ENCODE results near the gene VSIG4.

The VSIG4 gene

GRCh38 chrX:66013194-66013816 lies 26.6 kb downstream of the VSIG4 start:
- in situ Hi-C loops (cut with MboI; ENCODE audit: low sequenced_read_pairs), result loop anchor here (25.0 kb wide), 1 partner anchor 426 kb away; no protein-coding TSS in a partner anchor

- in situ Hi-C loops (cut with MboI; ENCODE audit: low sequenced_read_pairs), result loop anchor here (25.0 kb wide), 1 partner anchor 425 kb away; no protein-coding TSS in a partner anchor
Measured at GRCh38 chrX:66012094-66012534, 27.8 kb downstream of the VSIG4 start.

GRCh38 chrX:66009231-66009845 lies 30.5 kb downstream of the VSIG4 start:
- in situ Hi-C loops (cut with MboI; ENCODE audit: low sequenced_read_pairs), result loop anchor here (25.0 kb wide), 1 partner anchor 422 kb away; no protein-coding TSS in a partner anchor

- in situ Hi-C loops (cut with MboI; ENCODE audit: low sequenced_read_pairs), result loop anchor here (25.0 kb wide), 1 partner anchor 421 kb away; no protein-coding TSS in a partner anchor
Measured at GRCh38 chrX:66008328-66008970, 31.4 kb downstream of the VSIG4 start.

- in situ Hi-C loops (cut with MboI; ENCODE audit: low sequenced_read_pairs), result loop anchor here (25.0 kb wide), 1 partner anchor 421 kb away; no protein-coding TSS in a partner anchor
Measured at GRCh38 chrX:66007851-66008250, 32.0 kb downstream of the VSIG4 start.

- in situ Hi-C loops (cut with MboI; ENCODE audit: low sequenced_read_pairs), result loop anchor here (25.0 kb wide), 1 partner anchor 419 kb away; no protein-coding TSS in a partner anchor
Measured at GRCh38 chrX:66005830-66006449, 33.9 kb downstream of the VSIG4 start.

- in situ Hi-C loops (cut with MboI; ENCODE audit: low sequenced_read_pairs), result loop anchor here (25.0 kb wide), 1 partner anchor 418 kb away; no protein-coding TSS in a partner anchor
Measured at GRCh38 chrX:66004928-66005829, 34.7 kb downstream of the VSIG4 start.

- in situ Hi-C loops (cut with MboI; ENCODE audit: low sequenced_read_pairs), result loop anchor here (25.0 kb wide), 1 partner anchor 416 kb away; no protein-coding TSS in a partner anchor
Measured at GRCh38 chrX:66002824-66003680, 36.8 kb downstream of the VSIG4 start.

GRCh38 chrX:66001596-66001995 lies 38.3 kb downstream of the VSIG4 start:
- in situ Hi-C loops (cut with MboI; ENCODE audit: low sequenced_read_pairs), result loop anchor here (25.0 kb wide), 1 partner anchor 414 kb away; no protein-coding TSS in a partner anchor

GRCh38 chrX:66000628-66001272 lies 39.1 kb downstream of the VSIG4 start:
- in situ Hi-C loops (cut with MboI; ENCODE audit: low sequenced_read_pairs), result loop anchor here (25.0 kb wide), 1 partner anchor 413 kb away; no protein-coding TSS in a partner anchor

GRCh38 chrX:66000178-66000577 lies 39.7 kb downstream of the VSIG4 start:
- in situ Hi-C loops (cut with MboI; ENCODE audit: low sequenced_read_pairs), result loop anchor here (25.0 kb wide), 1 partner anchor 413 kb away; no protein-coding TSS in a partner anchor

- in situ Hi-C loops (cut with MboI; ENCODE audit: low sequenced_read_pairs), result loop anchor here (25.0 kb wide), 2 partner anchors 262 to 412 kb away; no protein-coding TSS in a partner anchor
Measured at GRCh38 chrX:65999563-66000148, 40.2 kb downstream of the VSIG4 start.

GRCh38 chrX:65999029-65999562 lies 40.8 kb downstream of the VSIG4 start:
- in situ Hi-C loops (cut with MboI; ENCODE audit: low sequenced_read_pairs), result loop anchor here (25.0 kb wide), 1 partner anchor 262 kb away; no protein-coding TSS in a partner anchor

GRCh38 chrX:65997978-65998717 lies 41.7 kb downstream of the VSIG4 start:
- in situ Hi-C loops (cut with MboI; ENCODE audit: low sequenced_read_pairs), result loop anchor here (25.0 kb wide), 1 partner anchor 261 kb away; no protein-coding TSS in a partner anchor

- in situ Hi-C loops (cut with MboI; ENCODE audit: low sequenced_read_pairs), result loop anchor here (25.0 kb wide), 1 partner anchor 258 kb away; no protein-coding TSS in a partner anchor
Measured at GRCh38 chrX:65994519-65995506, 45.1 kb downstream of the VSIG4 start.
